HCT116 (cell line): ENCODE measurements around the gene OSBPL5.

Experiments
- EZH2phosphoT487 ChIP-seq: fragments of 200-600 bp; IDR thresholded peaks from 2 replicates; pipeline ENCODE4 v1.6.1; 2018; ENCODE audit warnings: antibody characterized with exemption, borderline replicate concordance
- POLR2AphosphoS5 ChIP-seq: IDR thresholded peaks from 2 replicates; pipeline ENCODE4 v1.6.1; 2011; ENCODE audit warnings: mild to moderate bottlenecking, low read depth, low read length, moderate library complexity
- RAD21 ChIP-seq: IDR thresholded peaks from 2 replicates; pipeline ENCODE4 v1.6.1; 2012; ENCODE audit warnings: low read depth, mild to moderate bottlenecking
- SP1 ChIP-seq: IDR thresholded peaks from 2 replicates; pipeline ENCODE4 v1.6.1; 2012; ENCODE audit warnings: low read depth
- YY1 ChIP-seq: IDR thresholded peaks from 2 replicates; pipeline ENCODE4 v1.6.1; 2011; ENCODE audit warnings: low read length, low read depth, moderate library complexity, mild to moderate bottlenecking; ENCODE audit not compliant: insufficient replicate concordance; ENCODE audit errors: extremely low read depth
- ZNF274 ChIP-seq: fragments of 200-500 bp; sonication (Bioruptor generic); IDR thresholded peaks from 2 replicates; pipeline ENCODE4 v1.6.1; 2014; ENCODE audit warnings: mild to moderate bottlenecking, low read depth, low read length, inconsistent platforms
- TF ChIP-seq, protein P1 (sequence below): IDR thresholded peaks from 2 replicates; pipeline ENCODE4 v1.6.1; 2011; ENCODE audit warnings: mild to moderate bottlenecking, low read length, moderate library complexity; ENCODE audit not compliant: insufficient replicate concordance; ENCODE audit errors: extremely low read depth
- TF ChIP-seq, protein P2 (sequence below): IDR thresholded peaks from 2 replicates; pipeline ENCODE4 v1.6.1; 2012
- TF ChIP-seq, protein P3 (sequence below), 3 experiments: fragments of 200-600 bp in 1 of 3; sonication (generic) in 1 of 3; IDR thresholded peaks in 2 of 3; conservative IDR thresholded peaks in 1 of 3; 2 replicates each; pipeline ENCODE4 v1.5.1; 2012 to 2017; ENCODE audit warnings: low read depth in 2 of 3, low read length in 2 of 3, antibody characterized with exemption in 1 of 3, borderline replicate concordance in 1 of 3, control low read depth in 1 of 3, mild to moderate bottlenecking in 1 of 3, mixed read lengths in 1 of 3, mixed run types in 1 of 3, moderate library complexity in 1 of 3; ENCODE audit not compliant: insufficient read depth in 1 of 3

DNA sequence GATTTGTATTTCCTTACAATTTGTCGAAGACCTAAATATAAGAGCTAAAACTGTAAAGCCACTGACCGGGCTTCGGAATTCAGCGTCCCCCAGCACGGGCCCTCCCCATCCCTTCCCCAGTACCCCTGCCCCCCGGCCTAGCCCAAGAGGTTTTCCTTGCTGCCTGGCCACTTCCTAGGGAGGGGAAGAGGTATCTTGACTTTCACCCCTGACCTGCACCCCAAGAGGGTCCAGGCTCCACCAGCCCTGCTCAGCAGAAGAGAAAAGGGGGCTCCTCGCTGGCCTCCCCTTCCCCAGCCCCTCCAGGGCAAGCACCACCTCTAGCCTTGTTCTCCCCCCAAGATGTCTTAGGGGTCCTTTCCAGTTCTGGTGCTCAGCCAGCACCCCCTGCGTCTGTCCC, 81.8 kb downstream of the OSBPL5 start:
- TF ChIP-seq, protein P1, sequence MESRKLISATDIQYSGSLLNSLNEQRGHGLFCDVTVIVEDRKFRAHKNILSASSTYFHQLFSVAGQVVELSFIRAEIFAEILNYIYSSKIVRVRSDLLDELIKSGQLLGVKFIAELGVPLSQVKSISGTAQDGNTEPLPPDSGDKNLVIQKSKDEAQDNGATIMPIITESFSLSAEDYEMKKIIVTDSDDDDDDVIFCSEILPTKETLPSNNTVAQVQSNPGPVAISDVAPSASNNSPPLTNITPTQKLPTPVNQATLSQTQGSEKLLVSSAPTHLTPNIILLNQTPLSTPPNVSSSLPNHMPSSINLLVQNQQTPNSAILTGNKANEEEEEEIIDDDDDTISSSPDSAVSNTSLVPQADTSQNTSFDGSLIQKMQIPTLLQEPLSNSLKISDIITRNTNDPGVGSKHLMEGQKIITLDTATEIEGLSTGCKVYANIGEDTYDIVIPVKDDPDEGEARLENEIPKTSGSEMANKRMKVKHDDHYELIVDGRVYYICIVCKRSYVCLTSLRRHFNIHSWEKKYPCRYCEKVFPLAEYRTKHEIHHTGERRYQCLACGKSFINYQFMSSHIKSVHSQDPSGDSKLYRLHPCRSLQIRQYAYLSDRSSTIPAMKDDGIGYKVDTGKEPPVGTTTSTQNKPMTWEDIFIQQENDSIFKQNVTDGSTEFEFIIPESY = no peak
- TF ChIP-seq, protein P2, sequence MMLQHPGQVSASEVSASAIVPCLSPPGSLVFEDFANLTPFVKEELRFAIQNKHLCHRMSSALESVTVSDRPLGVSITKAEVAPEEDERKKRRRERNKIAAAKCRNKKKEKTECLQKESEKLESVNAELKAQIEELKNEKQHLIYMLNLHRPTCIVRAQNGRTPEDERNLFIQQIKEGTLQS = no peak
- TF ChIP-seq, protein P3, sequence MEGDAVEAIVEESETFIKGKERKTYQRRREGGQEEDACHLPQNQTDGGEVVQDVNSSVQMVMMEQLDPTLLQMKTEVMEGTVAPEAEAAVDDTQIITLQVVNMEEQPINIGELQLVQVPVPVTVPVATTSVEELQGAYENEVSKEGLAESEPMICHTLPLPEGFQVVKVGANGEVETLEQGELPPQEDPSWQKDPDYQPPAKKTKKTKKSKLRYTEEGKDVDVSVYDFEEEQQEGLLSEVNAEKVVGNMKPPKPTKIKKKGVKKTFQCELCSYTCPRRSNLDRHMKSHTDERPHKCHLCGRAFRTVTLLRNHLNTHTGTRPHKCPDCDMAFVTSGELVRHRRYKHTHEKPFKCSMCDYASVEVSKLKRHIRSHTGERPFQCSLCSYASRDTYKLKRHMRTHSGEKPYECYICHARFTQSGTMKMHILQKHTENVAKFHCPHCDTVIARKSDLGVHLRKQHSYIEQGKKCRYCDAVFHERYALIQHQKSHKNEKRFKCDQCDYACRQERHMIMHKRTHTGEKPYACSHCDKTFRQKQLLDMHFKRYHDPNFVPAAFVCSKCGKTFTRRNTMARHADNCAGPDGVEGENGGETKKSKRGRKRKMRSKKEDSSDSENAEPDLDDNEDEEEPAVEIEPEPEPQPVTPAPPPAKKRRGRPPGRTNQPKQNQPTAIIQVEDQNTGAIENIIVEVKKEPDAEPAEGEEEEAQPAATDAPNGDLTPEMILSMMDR (IDR thresholded peaks at IDR 0.05 in 2 of 3, conservative IDR thresholded peaks at IDR 0.05 in 1 of 3; ENCODE audit: borderline replicate concordance in 1 of 3, insufficient read depth in 1 of 3, low read depth in 2 of 3, low read length in 2 of 3) = no peak
- TF ChIP-seq YY1 (no peak), EZH2phosphoT487 (no peak), RAD21 (no peak), ZNF274 (no peak), POLR2AphosphoS5 (no peak), SP1 (no peak)
